ENCODE measurements around the gene HMCES. TPM values are rescaled to one million over a fixed set of nuclear protein-coding genes. Genes with fewer than 3 reads are reported as not detected.
"Not testable (repeated sequence)": the region's sequence is repeated elsewhere in the genome, so short reads cannot be mapped to it uniquely, and the experiment has no call there.

Gene HMCES
- total RNA-seq, 1 donor = 29.4 TPM

GRCh38 chr3:129347458-129347845, 68.8 kb downstream of the HMCES start:
- TF ChIP-seq CTCF (IDR thresholded peaks at IDR 0.05; ENCODE audit: insufficient read depth, low read depth, low read length) = no peak
- H3K4me3 ChIP-seq (ENCODE audit: low read depth, low read length) = no peak overlapping the region
- no peak for DNase-seq (ENCODE audit: low read depth)

GRCh38 chr3:129348734-129349133, 70.1 kb downstream of the HMCES start:
- no peak overlapping the region for H3K4me3 ChIP-seq (ENCODE audit: low read depth, low read length)
- no peak for DNase-seq (ENCODE audit: low read depth)
- TF ChIP-seq CTCF (IDR thresholded peaks at IDR 0.05; ENCODE audit: insufficient read depth, low read depth, low read length) = no peak

- not testable (repeated sequence) for DNase-seq (ENCODE audit: low read depth); H3K4me3 ChIP-seq (ENCODE audit: low read depth, low read length)
Observed at GRCh38 chr3:129349169-129349568, 70.5 kb downstream of the HMCES start.

- DNase-seq (ENCODE audit: low read depth) = no peak
- TF ChIP-seq CTCF (IDR thresholded peaks at IDR 0.05; ENCODE audit: insufficient read depth, low read depth, low read length) = no peak
Observed at GRCh38 chr3:129349791-129350190, 71.1 kb downstream of the HMCES start.

GRCh38 chr3:129352045-129352444, 73.4 kb downstream of the HMCES start:
- TF ChIP-seq CTCF (IDR thresholded peaks at IDR 0.05; ENCODE audit: insufficient read depth, low read depth, low read length) = no peak
- H3K4me3 ChIP-seq (ENCODE audit: low read depth, low read length) = no peak overlapping the region
- no peak for DNase-seq (ENCODE audit: low read depth)

More at GRCh38 chr3:129349791-129350190, 71.1 kb downstream of the HMCES start:
- no peak overlapping the region for H3K4me3 ChIP-seq (ENCODE audit: low read depth, low read length)

GRCh38 chr3:129352650-129353588, 74.2 kb downstream of the HMCES start:
- DNase-seq (ENCODE audit: low read depth) = no peak
- no peak overlapping the region for H3K4me3 ChIP-seq (ENCODE audit: low read depth, low read length)
- TF ChIP-seq CTCF (IDR thresholded peaks at IDR 0.05; ENCODE audit: insufficient read depth, low read depth, low read length) = no peak

GRCh38 chr3:129353589-129353941, 74.9 kb downstream of the HMCES start:
- TF ChIP-seq CTCF (IDR thresholded peaks at IDR 0.05; ENCODE audit: insufficient read depth, low read depth, low read length) = no peak
- H3K4me3 ChIP-seq (ENCODE audit: low read depth, low read length) = no peak overlapping the region
- DNase-seq (ENCODE audit: low read depth) = no peak

Small RNAs within 50 kb of the gene (small RNA-seq; reads per million reads assigned to genes)
- 0.38 reads per million for gene MIR6826

Other genes starting within 250 kb of the HMCES start
- gene GP9, start 218.1 kb upstream of the HMCES start, total RNA-seq = not detected in 2 replicates
- gene RAB43, start 157.1 kb upstream of the HMCES start, total RNA-seq = 19.0 and 20.6 TPM in 2 replicates
- gene ISY1, start 117.8 kb upstream of the HMCES start, total RNA-seq = 27.4 and 32.4 TPM in 2 replicates
- gene CNBP, start 95.0 kb upstream of the HMCES start, total RNA-seq = 197 and 202 TPM in 2 replicates
- 371 and 402 TPM in 2 replicates for gene COPG1, start 29.3 kb upstream of the HMCES start, total RNA-seq
- not detected in 2 replicates for gene EFCAB12, start 149.8 kb downstream of the HMCES start, total RNA-seq
- gene MBD4, start 161.1 kb downstream of the HMCES start, total RNA-seq = 30.0 and 32.0 TPM in 2 replicates
- gene IFT122, start 161.4 kb downstream of the HMCES start, total RNA-seq = 19.9 and 21.3 TPM in 2 replicates
- not detected in 2 replicates for gene RHO, start 249.8 kb downstream of the HMCES start, total RNA-seq